ENCODE data around the gene PRDM16.

PRDM16 gene

DNA sequence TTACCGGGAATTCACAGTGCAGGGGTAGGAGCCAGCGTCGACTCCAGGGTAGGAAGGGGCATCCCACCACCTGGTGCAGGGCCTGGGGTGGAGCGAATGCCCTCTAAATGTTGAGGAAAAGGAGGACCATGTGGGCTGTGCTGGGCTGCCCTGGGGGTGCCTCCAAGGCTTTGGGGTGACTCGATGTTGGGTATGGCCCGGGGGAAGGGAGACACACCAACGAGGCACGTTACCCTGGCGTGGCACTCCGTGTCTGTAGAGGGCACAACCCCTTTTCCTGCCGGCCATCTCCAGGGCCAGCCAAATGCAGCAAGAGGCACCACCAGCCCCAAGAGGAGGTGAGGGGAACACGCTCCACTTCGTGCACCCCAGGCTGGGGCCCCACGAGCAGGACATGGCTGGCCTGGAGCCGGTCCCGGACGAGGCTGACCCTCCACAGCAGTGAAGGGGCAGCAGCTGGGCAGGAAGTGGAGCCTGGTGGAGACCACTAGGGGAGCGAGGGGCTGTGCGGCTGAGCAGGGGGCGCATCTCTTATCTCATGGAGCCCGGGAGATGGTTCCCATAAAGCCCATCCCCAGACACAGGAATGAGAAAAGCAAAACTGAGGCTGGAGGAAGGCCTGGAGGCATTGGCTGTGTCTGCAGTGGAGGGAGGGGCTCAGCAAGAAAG, 36.5 kb upstream of the PRDM16 start:
- no peak for DNase-seq (ENCODE audit: extremely low read depth in 1 of 2, low read depth in 1 of 2)

GRCh38 chr1:3033040-3033789, 35.8 kb upstream of the PRDM16 start:
- peak; percentile 3 to 19 for DNase-seq (ENCODE audit: extremely low read depth in 1 of 2, low read depth in 1 of 2)

- no peak for DNase-seq (ENCODE audit: extremely low read depth in 1 of 2, low read depth in 1 of 2)
Observed at GRCh38 chr1:3033790-3034090, 35.3 kb upstream of the PRDM16 start.

DNA sequence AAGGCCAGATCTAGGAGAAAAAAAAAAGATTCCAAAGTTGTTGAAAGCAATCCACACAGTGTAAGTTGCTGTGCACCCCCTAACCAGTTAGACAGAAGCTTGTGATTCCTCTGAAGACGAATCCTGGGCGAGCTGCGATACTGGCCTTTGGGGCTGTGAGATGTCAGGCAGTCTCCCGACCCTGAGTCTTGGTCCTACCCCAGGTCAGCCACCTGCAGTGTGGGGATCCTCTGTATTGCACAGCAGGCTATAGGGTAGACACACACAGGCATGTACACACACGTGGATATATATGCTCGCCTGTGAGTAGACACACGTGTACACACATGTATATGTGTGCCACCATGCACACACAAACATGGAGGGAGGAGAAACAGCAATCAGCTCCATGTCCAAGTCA, 34.8 kb upstream of the PRDM16 start:
- no peak for DNase-seq (ENCODE audit: extremely low read depth in 1 of 2, low read depth in 1 of 2)

DNA sequence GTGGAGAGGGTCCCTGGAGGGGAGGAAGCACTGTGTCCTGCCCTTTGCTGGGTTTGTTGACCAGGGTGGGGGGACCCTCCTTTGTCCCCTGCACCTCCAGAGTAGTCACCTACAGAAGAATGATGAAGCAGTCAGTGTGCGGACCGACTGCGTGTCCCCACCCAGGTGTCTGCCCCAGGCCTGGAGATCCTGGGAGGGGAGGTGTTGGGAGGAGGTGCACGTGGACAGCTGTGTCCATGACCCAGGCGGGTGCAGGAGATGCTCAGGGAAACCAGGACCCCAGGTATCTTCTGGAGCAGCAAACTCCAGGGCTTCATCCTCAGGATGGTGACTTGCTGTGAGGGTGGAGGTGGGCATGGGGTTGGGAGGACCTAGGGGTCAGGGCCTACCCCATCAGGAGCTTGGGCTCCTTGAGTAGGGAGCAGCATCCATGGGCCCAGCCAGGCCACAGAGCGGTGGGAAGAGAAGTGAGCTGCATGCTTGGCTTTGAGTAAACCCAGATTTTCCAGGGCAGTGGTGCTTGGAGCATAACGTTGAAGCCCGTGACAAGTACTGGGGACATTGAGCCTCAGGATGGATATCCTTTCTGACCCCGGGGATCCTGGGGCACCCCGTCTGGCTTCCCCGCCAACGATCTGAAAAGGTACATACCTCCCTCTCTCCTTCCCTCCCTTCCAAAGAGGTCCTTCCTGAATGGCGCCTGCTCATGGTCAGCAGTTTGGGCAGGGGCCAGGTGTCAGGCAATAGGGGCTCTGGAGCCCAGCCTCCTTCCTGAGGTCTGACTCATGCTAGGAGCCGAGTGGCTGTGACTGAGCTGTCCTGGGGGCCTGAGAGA, 34.1 kb upstream of the PRDM16 start:
- no peak for DNase-seq (ENCODE audit: extremely low read depth in 1 of 2, low read depth in 1 of 2)

DNA sequence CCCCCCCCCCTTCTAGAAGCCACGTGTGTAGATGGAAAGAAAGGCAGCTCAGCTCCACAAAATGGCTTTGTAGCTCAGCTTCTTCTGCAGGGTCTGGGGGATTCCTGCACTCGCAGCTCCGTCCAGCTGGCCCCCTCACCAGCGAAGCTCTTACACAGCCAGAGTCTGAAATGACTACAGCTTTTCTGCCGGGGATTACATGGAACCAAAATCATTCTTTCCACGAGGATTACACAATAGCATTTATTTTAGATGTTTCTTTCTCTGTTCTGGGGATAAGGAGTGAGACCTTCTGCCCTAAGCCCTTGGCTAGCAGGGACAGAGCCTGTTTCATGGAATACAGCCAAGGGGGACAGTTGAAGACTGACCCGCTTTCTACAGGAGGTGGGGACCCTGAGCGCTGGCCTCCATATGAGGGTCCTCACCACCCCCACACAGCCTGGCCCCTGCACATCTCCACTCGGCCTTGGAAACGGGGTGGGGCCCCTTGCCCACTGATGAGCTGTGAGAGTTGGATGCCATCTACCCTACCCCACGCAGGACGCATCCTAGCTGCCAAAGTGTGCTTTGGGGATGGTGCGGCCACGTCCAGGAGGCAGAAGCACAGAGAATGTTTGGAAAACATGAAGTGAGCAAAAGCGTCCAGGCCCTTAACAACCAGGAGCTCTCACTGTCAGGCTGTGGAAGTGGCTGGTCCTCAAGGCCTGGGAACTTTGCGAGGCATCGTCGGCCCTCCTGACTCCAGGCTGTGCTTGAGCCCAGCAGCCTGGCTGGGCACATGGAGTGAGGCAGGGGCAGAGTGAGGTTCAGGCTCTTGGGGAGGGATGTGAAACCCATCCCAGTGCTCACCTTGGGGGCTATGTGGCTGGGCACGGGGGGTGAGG, 33.2 kb upstream of the PRDM16 start:
- DNase-seq (ENCODE audit: extremely low read depth in 1 of 2, low read depth in 1 of 2): no peak

- DNase-seq (ENCODE audit: extremely low read depth in 1 of 2, low read depth in 1 of 2): no peak
Observed at GRCh38 chr1:3036447-3037280, 32.3 kb upstream of the PRDM16 start.

DNA sequence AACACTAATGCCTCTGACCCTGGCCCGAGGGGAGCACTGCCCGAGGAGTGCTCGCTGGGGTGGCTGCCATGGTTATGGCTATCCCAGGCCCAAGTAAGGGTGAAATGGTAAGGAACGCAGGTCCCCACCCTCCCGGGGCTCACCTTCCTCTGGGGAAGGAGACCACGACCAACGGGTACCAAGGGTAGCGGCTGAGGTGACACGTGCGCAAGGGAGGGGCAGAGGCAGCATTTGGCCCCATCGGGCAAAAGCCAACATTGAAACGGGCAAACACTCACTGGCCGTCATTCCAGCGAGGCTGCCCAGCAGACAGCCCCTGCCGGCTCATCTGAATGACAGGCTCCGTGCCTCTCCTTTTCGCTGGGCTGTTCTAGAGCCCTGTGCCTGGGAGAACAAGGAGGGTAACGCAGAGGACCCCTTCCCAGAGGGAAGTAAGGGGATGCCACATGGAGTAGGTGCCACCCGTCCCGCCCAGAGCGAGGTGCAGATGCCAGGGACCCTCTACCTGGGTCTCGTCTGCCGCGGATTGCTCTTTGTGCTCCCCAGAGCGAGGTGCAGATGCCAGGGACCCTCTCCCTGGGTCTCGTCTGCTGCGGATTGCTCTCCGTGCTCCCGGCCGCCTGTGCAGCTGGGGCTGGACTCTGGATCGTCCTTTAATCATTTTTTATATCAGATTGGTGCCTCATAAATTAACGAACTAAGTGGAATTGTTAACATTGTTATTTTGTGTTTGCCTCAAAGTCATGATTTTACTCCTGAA, 31.5 kb upstream of the PRDM16 start:
- DNase-seq (ENCODE audit: extremely low read depth in 1 of 2, low read depth in 1 of 2): no peak

DNA sequence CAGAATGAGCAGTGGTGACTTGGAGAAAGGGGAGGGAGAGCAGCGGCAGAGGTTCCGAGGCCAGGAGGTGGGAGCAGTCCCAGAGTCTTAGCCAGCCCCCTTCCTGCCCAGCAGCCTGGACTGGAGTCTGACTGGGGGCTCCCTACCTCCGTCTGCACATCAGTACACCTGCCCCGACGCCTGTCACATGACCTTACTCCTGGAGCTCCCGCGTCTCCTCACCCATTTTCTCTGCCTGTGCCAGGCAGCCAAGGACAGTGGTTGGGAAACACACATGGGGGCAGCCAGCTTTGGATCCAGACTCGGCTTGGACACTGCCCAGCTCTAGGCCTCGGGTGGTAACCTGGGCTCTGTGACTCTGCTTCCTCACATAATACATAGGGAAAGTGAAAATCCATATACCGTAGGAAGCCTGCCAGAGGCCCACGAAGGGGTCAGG, 30.9 kb upstream of the PRDM16 start:
- DNase-seq (ENCODE audit: extremely low read depth in 1 of 2, low read depth in 1 of 2): no peak

DNA sequence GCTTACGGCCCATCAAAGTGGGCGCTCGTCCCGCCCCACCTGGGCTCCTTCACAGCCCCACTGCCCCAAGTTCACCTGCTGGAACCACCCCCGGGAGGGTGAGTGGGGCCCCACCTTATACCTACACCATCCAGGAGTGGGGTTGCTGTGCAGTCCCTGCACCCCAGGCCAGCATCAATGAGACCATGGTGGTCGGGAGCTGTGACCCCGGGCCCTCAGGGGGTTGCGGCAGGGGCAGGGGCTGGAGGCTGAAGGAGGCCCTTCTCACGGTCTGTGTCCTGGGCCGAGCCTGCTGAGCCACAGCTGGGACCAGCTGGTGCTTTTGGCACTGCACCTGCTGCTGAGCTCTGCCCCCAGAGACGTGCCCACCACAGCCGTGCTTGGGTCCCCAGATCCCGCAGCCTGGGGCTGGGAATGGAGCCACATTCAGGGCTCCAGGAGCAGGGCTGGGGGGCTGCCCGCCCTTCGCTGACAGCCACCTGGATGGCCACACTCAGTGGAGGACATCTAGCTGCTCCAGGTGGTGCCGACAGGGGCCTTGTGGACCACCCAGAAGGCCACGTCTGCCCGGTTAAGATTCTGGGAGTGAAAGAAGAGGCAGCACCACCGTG, 30.3 kb upstream of the PRDM16 start:
- no peak for DNase-seq (ENCODE audit: extremely low read depth in 1 of 2, low read depth in 1 of 2)

GRCh38 chr1:3040004-3040403, 29.0 kb upstream of the PRDM16 start:
- no peak for DNase-seq (ENCODE audit: extremely low read depth in 1 of 2, low read depth in 1 of 2)

DNA sequence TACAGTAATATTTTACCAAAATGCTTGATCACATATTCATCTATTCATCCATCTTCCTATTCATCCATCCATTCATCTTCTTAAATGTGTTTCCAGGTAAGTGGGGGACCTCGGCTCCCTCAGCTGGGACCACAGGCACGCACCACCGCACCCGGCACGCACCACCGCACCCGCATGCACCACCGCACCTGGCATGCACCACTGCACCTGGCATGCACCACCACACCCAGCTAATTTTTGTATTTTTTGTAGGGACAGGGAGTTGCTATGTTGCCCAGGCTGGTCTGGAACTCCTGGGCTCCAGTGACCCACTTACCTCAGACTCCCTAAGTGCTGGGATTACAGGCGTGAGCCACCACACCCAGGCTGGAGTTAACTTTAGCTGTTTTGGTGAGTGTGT, 26.5 kb upstream of the PRDM16 start:
- no peak for DNase-seq (ENCODE audit: extremely low read depth in 1 of 2, low read depth in 1 of 2)

DNA sequence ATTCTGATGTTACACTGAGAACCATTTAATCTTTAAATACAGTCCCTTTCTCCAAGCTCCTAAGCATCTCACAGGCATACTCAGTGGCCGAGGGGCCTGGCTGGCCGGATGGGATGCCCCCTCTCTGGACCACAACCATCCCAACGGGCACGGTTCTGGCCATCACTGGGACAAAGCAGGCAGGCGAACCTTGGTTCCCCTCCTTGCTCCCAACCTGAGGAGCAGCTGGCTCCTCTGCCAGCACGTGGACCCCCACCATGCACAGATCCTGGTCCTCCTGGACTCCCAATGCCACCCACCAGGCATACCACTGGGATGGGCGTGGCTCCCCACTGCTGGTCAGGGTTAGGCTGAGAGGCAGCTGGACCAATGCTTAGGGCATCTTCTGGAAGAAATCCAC, 19.8 kb upstream of the PRDM16 start:
- no peak for DNase-seq (ENCODE audit: extremely low read depth in 1 of 2, low read depth in 1 of 2)

DNA sequence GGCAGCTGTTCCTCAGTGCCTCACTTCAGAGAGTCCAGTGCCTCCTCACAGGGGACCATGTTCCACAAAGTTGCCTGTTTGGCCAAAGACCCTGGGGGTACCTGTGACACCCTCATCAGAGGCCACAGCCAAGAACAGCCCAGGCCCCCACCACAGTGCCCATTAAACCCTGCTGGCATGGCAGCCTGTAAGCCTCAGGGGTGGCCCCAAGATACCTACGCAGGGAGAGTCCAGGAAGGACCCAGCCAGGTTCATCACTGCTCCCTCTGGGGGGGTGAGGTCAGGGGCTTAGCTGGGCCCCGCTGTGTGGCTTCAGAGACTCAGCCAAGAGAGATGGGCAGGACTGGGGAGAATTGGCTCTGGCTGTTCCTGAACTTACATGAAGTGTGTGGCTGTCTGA, 19.1 kb upstream of the PRDM16 start:
- DNase-seq (ENCODE audit: extremely low read depth in 1 of 2, low read depth in 1 of 2): no peak

- DNase-seq (ENCODE audit: extremely low read depth in 1 of 2, low read depth in 1 of 2): no peak
Observed at GRCh38 chr1:3050603-3051002, 18.4 kb upstream of the PRDM16 start.

DNA sequence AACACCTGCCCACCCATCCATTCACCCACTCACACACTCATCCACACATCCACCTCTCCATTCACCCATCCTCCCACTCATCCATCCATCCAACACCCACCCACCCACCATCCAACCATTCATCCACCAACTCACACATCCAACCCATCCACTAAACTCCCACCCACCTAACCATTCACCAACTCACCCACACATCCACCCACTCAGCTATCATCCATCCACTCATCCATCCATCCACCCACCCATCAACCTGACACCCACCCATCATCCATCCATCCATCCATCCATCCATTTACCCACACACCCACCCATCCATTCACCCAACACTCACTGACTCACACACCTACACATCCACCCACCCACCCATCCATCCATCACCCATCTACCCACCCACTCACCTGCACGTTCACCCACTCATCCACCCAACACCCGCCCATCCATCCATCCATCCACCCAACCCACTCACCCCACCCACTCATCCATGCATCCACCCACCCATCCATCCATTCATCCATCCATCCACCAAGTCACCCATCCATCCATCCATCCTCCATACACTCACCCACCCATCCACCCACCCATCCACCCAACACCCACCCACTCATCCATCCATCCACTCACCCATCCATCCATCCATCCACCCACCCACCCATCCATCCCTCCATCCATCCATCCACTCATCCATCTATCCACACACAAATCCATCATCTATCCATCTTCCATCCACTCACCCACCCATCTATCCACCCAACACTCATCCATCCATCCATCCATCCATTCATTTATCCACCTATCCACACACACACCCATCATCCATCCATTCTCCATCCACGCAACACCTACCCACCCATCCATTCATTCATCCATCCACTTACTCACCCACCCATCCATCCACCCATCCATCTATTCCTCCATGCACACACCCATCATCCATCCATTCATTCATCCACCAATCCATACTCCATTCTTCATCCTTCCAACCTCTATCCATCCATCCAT, 17.4 kb upstream of the PRDM16 start:
- DNase-seq (ENCODE audit: extremely low read depth in 1 of 2, low read depth in 1 of 2): no peak

GRCh38 chr1:3052501-3052900, 16.5 kb upstream of the PRDM16 start:
- DNase-seq (ENCODE audit: extremely low read depth in 1 of 2, low read depth in 1 of 2): no peak
